K562 (cell line): ENCODE data around the gene SYVN1.

Source experiments
- MYNN ChIP-seq, 2 experiments: sonication (generic); formaldehyde crosslinking in 1 of 2; IDR thresholded peaks; 2 replicates each; pipeline versions ENCODE4 v1.5.0 to v1.6.1; 2016 to 2020; ENCODE audit warnings: antibody characterized with exemption in 1 of 2, missing genetic modification reagents in 1 of 2
- TF ChIP-seq, protein P1 (sequence below): sonication (generic); formaldehyde crosslinking; IDR thresholded peaks from 2 replicates; pipeline ENCODE4 v1.9.0; 2022; ENCODE audit warnings: mild to moderate bottlenecking, missing genetic modification reagents

- TF ChIP-seq MYNN (IDR thresholded peaks at IDR 0.05): no peak
- no peak for TF ChIP-seq MYNN (CRISPR knock-in tag; IDR thresholded peaks at IDR 0.05)
- TF ChIP-seq, protein P1, sequence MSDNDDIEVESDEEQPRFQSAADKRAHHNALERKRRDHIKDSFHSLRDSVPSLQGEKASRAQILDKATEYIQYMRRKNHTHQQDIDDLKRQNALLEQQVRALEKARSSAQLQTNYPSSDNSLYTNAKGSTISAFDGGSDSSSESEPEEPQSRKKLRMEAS: no peak
These were observed 44.7 kb downstream of the SYVN1 start for GRCh38 chr11:65089621-65090020.
